ENCODE data around the gene ARPP21.

Gene ARPP21

DNA sequence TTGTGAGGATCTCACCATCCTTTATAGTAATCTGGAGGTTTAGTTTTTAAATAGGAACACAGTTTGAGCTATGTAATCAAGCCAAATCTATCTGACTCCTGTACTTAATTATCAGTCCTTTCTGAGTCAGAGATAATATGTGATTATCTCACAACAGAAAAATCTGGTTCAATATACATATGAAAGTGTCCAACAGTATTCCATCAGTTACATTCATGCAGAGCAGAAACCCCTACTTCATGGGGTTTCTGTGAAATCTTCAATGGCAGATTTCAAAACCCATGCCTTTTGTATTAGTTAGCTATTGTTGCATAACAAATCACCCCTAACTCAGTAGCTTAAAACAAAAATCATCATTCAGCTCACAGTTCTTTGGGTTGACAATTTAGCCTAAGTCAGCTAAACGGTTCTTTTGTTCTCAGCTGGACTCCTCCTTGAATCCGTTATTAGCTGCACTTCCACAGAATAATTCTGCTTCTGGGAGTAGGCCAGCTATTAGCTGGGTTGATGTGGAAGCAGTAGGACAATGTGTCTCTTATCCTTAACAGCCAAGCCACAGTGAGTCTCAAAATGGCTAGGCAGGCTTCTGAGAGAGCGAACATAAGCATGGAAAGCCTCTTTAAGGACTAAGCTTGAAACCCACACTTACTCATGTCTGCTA, 42.9 kb upstream of the ARPP21 start:
- Histone ChIP-seq H4K20me1 (ENCODE audit: insufficient read depth, low read length) (no peaks in the 10 kb centered on the region), H3K27me3 (ENCODE audit: low read depth, low read length) (no peaks in the 10 kb centered on the region), H3K27ac (ENCODE audit: low read length) (no peak overlapping the region), H3K4me2 (ENCODE audit: low read length) (no peak overlapping the region), H3K9me3 (ENCODE audit: insufficient read depth, low read length) (peaks cover 9% of the 10 kb centered on the region; the same call in 1 of the 2 replicates), H3K4me3 (ENCODE audit: low read length) (no peak overlapping the region), H3K4me1 (ENCODE audit: low read length) (peaks cover 33% of the 10 kb centered on the region), H3K79me2 (ENCODE audit: low read length) (no peaks in the 10 kb centered on the region), H3K36me3 (replicated peaks; ENCODE audit: low read depth, low read length) (peaks cover 7% of the 10 kb centered on the region), H2AFZ (ENCODE audit: low read depth, low read length) (no peak overlapping the region), H3K9ac (ENCODE audit: low read length) (no peak overlapping the region)
- TF ChIP-seq, protein P1, sequence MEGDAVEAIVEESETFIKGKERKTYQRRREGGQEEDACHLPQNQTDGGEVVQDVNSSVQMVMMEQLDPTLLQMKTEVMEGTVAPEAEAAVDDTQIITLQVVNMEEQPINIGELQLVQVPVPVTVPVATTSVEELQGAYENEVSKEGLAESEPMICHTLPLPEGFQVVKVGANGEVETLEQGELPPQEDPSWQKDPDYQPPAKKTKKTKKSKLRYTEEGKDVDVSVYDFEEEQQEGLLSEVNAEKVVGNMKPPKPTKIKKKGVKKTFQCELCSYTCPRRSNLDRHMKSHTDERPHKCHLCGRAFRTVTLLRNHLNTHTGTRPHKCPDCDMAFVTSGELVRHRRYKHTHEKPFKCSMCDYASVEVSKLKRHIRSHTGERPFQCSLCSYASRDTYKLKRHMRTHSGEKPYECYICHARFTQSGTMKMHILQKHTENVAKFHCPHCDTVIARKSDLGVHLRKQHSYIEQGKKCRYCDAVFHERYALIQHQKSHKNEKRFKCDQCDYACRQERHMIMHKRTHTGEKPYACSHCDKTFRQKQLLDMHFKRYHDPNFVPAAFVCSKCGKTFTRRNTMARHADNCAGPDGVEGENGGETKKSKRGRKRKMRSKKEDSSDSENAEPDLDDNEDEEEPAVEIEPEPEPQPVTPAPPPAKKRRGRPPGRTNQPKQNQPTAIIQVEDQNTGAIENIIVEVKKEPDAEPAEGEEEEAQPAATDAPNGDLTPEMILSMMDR (IDR thresholded peaks at IDR 0.05; ENCODE audit: low read depth, low read length) = no peak
- TF ChIP-seq EZH2phosphoT487 (IDR thresholded peaks at IDR 0.05; ENCODE audit: low read depth) = no peak

DNA sequence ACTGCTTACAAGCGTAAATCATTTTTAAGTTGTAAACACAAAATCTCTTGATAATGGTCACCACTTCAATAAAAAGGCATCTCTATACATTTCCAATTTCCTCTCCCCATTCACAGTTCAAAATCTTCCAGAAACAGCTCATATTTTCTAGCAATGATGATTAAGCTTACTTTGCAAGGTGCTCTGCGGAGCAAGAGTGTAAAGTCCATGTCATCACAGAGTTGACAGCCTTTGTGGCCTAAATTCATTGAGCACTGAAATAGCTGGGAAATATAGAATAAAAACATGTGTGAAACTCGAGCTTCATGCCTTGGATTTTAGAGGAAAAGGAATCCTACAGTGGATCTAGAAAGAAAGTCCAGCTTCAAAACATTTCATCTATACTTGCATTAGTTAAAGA, 41.8 kb upstream of the ARPP21 start:
- H2AFZ ChIP-seq (ENCODE audit: low read depth, low read length) = no peak overlapping the region
- no peaks in the 10 kb centered on the region for H3K79me2 ChIP-seq (ENCODE audit: low read length)
- H4K20me1 ChIP-seq (ENCODE audit: insufficient read depth, low read length) = no peaks in the 10 kb centered on the region
- no peak for TF ChIP-seq EZH2phosphoT487 (IDR thresholded peaks at IDR 0.05; ENCODE audit: low read depth)
- TF ChIP-seq, protein P1 (IDR thresholded peaks at IDR 0.05; ENCODE audit: low read depth, low read length) = no peak
- H3K4me3 ChIP-seq (ENCODE audit: low read length) = no peak overlapping the region
- no peak overlapping the region for H3K27ac ChIP-seq (ENCODE audit: low read length)
- H3K9ac ChIP-seq (ENCODE audit: low read length) = no peak overlapping the region
- no peaks in the 10 kb centered on the region for H3K27me3 ChIP-seq (ENCODE audit: low read depth, low read length)
- H3K4me1 ChIP-seq (ENCODE audit: low read length) = peaks cover 27% of the 10 kb centered on the region
- H3K9me3 ChIP-seq (ENCODE audit: insufficient read depth, low read length) = peaks cover 4% of the 10 kb centered on the region; the same call in 1 of the 2 replicates
- no peak overlapping the region for H3K4me2 ChIP-seq (ENCODE audit: low read length)
- H3K36me3 ChIP-seq (replicated peaks; ENCODE audit: low read depth, low read length) = peaks cover 7% of the 10 kb centered on the region

DNA sequence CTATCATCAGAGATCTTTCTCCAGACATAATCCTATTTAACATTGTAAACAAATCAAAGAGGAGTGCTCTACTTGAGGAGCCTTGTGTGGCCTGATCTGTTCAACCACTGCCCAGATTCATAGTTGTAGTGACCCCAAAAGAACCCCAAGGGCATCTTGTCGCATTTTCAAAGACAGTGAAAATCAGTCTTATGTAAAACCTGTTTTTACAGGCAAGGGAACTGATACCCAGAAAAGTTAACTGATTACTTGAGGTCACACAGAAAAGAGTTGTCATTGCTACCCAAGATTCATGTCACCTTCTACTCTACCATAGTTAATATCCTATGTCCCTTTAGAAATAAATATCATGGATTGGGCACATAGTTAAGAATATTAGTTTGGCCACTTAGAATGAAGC, 40.5 kb upstream of the ARPP21 start:
- Histone ChIP-seq H3K9me3 (ENCODE audit: insufficient read depth, low read length) (no peaks in the 10 kb centered on the region), H3K27me3 (ENCODE audit: low read depth, low read length) (no peaks in the 10 kb centered on the region)

DNA sequence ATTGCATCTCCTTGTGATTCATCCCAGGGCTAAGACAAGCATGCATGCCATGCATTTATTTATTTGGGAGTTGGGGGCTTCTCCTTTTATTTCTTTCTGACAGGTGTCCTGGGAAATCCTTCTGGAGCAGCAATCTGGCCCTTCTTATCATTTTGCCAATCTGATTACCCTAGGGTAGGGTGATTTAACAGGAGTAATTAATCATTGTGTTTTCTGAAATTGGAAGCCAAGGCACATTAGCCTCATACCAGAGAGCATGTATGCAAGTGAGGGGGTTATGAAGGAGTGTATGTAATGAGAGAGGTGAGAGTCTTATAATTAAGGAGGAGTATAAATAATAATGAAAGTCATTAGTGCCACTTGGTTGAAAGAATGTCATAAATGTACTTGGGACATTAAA, 37.4 kb upstream of the ARPP21 start:
- TF ChIP-seq, protein P1 (IDR thresholded peaks at IDR 0.05; ENCODE audit: low read depth, low read length) = no peak
- no peak for TF ChIP-seq EZH2phosphoT487 (IDR thresholded peaks at IDR 0.05; ENCODE audit: low read depth)
- H3K27me3 ChIP-seq (ENCODE audit: low read depth, low read length) = no peaks in the 10 kb centered on the region
- peaks cover 11% of the 10 kb centered on the region for H3K4me1 ChIP-seq (ENCODE audit: low read length)
- H3K4me3 ChIP-seq (ENCODE audit: low read length) = no peak overlapping the region
- H2AFZ ChIP-seq (ENCODE audit: low read depth, low read length) = no peak overlapping the region
- no peaks in the 10 kb centered on the region for H3K79me2 ChIP-seq (ENCODE audit: low read length)
- no peak overlapping the region for H3K9ac ChIP-seq (ENCODE audit: low read length)
- no peaks in the 10 kb centered on the region for H3K9me3 ChIP-seq (ENCODE audit: insufficient read depth, low read length)
- no peak overlapping the region for H3K27ac ChIP-seq (ENCODE audit: low read length)
- no peaks in the 10 kb centered on the region for H4K20me1 ChIP-seq (ENCODE audit: insufficient read depth, low read length)
- H3K36me3 ChIP-seq (replicated peaks; ENCODE audit: low read depth, low read length) = no peaks in the 10 kb centered on the region
- H3K4me2 ChIP-seq (ENCODE audit: low read length) = no peak overlapping the region

More for the DNA sequence above, 40.5 kb upstream of the ARPP21 start:
- Histone ChIP-seq H2AFZ (ENCODE audit: low read depth, low read length) (no peak overlapping the region), H3K27ac (ENCODE audit: low read length) (no peak overlapping the region), H3K4me1 (ENCODE audit: low read length) (peaks cover 18% of the 10 kb centered on the region), H3K4me3 (ENCODE audit: low read length) (no peak overlapping the region), H3K4me2 (ENCODE audit: low read length) (peak overlapping the region; percentile 39), H3K79me2 (ENCODE audit: low read length) (no peaks in the 10 kb centered on the region), H3K9ac (ENCODE audit: low read length) (no peak overlapping the region), H3K36me3 (replicated peaks; ENCODE audit: low read depth, low read length) (no peaks in the 10 kb centered on the region), H4K20me1 (ENCODE audit: insufficient read depth, low read length) (no peaks in the 10 kb centered on the region)
- no peak for TF ChIP-seq EZH2phosphoT487 (IDR thresholded peaks at IDR 0.05; ENCODE audit: low read depth)
- TF ChIP-seq, protein P1 (IDR thresholded peaks at IDR 0.05; ENCODE audit: low read depth, low read length) = no peak
